GM12878 (cell line): ENCODE measurements around the gene PHACTR3.

Experiments used
- NFYB ChIP-seq: IDR thresholded peaks from 2 replicates; pipeline ENCODE4 v1.6.1; 2011; ENCODE audit warnings: low read depth, mild to moderate bottlenecking, low read length, improper control_type of control experiment, moderate library complexity; ENCODE audit not compliant: insufficient read depth
- NKRF ChIP-seq: fragments of 450-650 bp; conservative IDR thresholded peaks from 2 replicates; pipeline ENCODE4 v1.6.1; 2017; ENCODE audit warnings: mild to moderate bottlenecking, moderate library complexity
- POLR2A ChIP-seq: IDR thresholded peaks from 2 replicates; pipeline ENCODE4 v1.6.1; 2011; ENCODE audit warnings: low read depth, mild to moderate bottlenecking, low read length
- POLR2AphosphoS5 ChIP-seq: IDR thresholded peaks from 2 replicates; pipeline ENCODE4 v1.6.1; 2011; ENCODE audit warnings: mild to moderate bottlenecking, low read length, inconsistent platforms
- REST ChIP-seq: IDR thresholded peaks from 2 replicates; pipeline ENCODE4 v1.6.1; 2012; ENCODE audit warnings: mild to moderate bottlenecking, low read depth, low read length
- SIN3A ChIP-seq: IDR thresholded peaks from 2 replicates; pipeline ENCODE4 v1.6.1; 2012; ENCODE audit warnings: low read depth, low read length, improper control_type of control experiment
- TAF1 ChIP-seq: IDR thresholded peaks from 2 replicates; pipeline ENCODE4 v1.6.1; 2011; ENCODE audit warnings: mild to moderate bottlenecking, low read depth, low read length, borderline replicate concordance
- USF1 ChIP-seq: IDR thresholded peaks from 2 replicates; pipeline ENCODE4 v1.6.1; 2011; ENCODE audit warnings: borderline replicate concordance, low read depth, mild to moderate bottlenecking, moderate library complexity, mixed read lengths, low read length; ENCODE audit not compliant: insufficient read depth; ENCODE audit errors: extremely low read length
- TF ChIP-seq, protein P1 (sequence below): IDR thresholded peaks from 2 replicates; pipeline ENCODE4 v1.6.1; 2011; ENCODE audit warnings: borderline replicate concordance, low read depth, mild to moderate bottlenecking, moderate library complexity, low read length; ENCODE audit not compliant: insufficient read depth, poor library complexity, severe bottlenecking
- TF ChIP-seq, protein P2 (sequence below), 3 experiments: IDR thresholded peaks in 2 of 3; conservative IDR thresholded peaks in 1 of 3; 2 replicates each; pipeline ENCODE4 v1.5.1; 2011; ENCODE audit warnings: low read depth in 3 of 3, low read length in 3 of 3, mild to moderate bottlenecking in 3 of 3, control low read depth in 2 of 3, moderate library complexity in 2 of 3, inconsistent platforms in 1 of 3, mixed read lengths in 1 of 3; ENCODE audit not compliant: control insufficient read depth in 2 of 3, insufficient read depth in 1 of 3; ENCODE audit errors: extremely low read depth in 1 of 3

GRCh38 chr20:59775687-59776055, 171.3 kb downstream of the PHACTR3 start:
- TF ChIP-seq, protein P1, sequence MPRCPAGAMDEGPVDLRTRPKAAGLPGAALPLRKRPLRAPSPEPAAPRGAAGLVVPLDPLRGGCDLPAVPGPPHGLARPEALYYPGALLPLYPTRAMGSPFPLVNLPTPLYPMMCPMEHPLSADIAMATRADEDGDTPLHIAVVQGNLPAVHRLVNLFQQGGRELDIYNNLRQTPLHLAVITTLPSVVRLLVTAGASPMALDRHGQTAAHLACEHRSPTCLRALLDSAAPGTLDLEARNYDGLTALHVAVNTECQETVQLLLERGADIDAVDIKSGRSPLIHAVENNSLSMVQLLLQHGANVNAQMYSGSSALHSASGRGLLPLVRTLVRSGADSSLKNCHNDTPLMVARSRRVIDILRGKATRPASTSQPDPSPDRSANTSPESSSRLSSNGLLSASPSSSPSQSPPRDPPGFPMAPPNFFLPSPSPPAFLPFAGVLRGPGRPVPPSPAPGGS = no peak
- TF ChIP-seq TAF1 = no peak
- no peak for TF ChIP-seq USF1
- TF ChIP-seq REST = no peak
- TF ChIP-seq POLR2A = no peak
- TF ChIP-seq NKRF = no peak
- TF ChIP-seq POLR2AphosphoS5 = no peak
- no peak for TF ChIP-seq NFYB
- TF ChIP-seq, protein P2, sequence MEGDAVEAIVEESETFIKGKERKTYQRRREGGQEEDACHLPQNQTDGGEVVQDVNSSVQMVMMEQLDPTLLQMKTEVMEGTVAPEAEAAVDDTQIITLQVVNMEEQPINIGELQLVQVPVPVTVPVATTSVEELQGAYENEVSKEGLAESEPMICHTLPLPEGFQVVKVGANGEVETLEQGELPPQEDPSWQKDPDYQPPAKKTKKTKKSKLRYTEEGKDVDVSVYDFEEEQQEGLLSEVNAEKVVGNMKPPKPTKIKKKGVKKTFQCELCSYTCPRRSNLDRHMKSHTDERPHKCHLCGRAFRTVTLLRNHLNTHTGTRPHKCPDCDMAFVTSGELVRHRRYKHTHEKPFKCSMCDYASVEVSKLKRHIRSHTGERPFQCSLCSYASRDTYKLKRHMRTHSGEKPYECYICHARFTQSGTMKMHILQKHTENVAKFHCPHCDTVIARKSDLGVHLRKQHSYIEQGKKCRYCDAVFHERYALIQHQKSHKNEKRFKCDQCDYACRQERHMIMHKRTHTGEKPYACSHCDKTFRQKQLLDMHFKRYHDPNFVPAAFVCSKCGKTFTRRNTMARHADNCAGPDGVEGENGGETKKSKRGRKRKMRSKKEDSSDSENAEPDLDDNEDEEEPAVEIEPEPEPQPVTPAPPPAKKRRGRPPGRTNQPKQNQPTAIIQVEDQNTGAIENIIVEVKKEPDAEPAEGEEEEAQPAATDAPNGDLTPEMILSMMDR (IDR thresholded peaks at IDR 0.05 in 2 of 3, conservative IDR thresholded peaks at IDR 0.05 in 1 of 3; ENCODE audit: control insufficient read depth in 2 of 3, extremely low read depth in 1 of 3, insufficient read depth in 1 of 3, low read depth in 3 of 3, low read length in 3 of 3) = no peak
- no peak for TF ChIP-seq SIN3A
